HL-60 (cell line): Measurements from ENCODE around the gene GPR107.

Source experiments
- GABPA ChIP-seq: IDR thresholded peaks from 2 replicates; pipeline ENCODE4 v1.6.1; 2012; ENCODE audit warnings: low read depth
- POLR2AphosphoS5 ChIP-seq: IDR thresholded peaks from 2 replicates; pipeline ENCODE4 v1.6.1; 2012; ENCODE audit warnings: low read depth
- REST ChIP-seq: IDR thresholded peaks from 2 replicates; pipeline ENCODE4 v1.6.1; 2012; ENCODE audit warnings: low read depth; ENCODE audit not compliant: insufficient replicate concordance
- SPI1 ChIP-seq: IDR thresholded peaks from 2 replicates; pipeline ENCODE4 v1.6.1; 2012; ENCODE audit warnings: low read depth, mild to moderate bottlenecking, borderline replicate concordance
- TF ChIP-seq, protein P1 (sequence below): IDR thresholded peaks from one replicate; pipeline ENCODE4 v1.5.1; 2011; ENCODE audit warnings: low read length, control low read depth, inconsistent platforms; ENCODE audit not compliant: insufficient read depth

- TF ChIP-seq, protein P1, sequence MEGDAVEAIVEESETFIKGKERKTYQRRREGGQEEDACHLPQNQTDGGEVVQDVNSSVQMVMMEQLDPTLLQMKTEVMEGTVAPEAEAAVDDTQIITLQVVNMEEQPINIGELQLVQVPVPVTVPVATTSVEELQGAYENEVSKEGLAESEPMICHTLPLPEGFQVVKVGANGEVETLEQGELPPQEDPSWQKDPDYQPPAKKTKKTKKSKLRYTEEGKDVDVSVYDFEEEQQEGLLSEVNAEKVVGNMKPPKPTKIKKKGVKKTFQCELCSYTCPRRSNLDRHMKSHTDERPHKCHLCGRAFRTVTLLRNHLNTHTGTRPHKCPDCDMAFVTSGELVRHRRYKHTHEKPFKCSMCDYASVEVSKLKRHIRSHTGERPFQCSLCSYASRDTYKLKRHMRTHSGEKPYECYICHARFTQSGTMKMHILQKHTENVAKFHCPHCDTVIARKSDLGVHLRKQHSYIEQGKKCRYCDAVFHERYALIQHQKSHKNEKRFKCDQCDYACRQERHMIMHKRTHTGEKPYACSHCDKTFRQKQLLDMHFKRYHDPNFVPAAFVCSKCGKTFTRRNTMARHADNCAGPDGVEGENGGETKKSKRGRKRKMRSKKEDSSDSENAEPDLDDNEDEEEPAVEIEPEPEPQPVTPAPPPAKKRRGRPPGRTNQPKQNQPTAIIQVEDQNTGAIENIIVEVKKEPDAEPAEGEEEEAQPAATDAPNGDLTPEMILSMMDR = no peak
- TF ChIP-seq GABPA = no peak
- no peak for TF ChIP-seq POLR2AphosphoS5
- TF ChIP-seq SPI1 = no peak
- no peak for TF ChIP-seq REST
Measured at GRCh38 chr9:130145658-130146057, 92.0 kb downstream of the GPR107 start.
